ENCODE results near the gene VASP. TPM values are rescaled to one million over a fixed set of nuclear protein-coding genes. Genes with fewer than 3 reads are reported as not detected.

Gene VASP
- total and polyA plus RNA-seq, 9 of the 15 experiments (the other 6 are each of a cell fraction or from before 2014, with no cell fraction given) = 16.7 to 261 (median 112) TPM

GRCh38 chr19:45515081-45515624 is 7.9 kb downstream of the VASP start (continued):
- TF ChIP-seq VEZF1 (CRISPR knock-in tag; IDR thresholded peaks at IDR 0.05) = peak; percentile 89
- TF ChIP-seq ZNF407 (IDR thresholded peaks at IDR 0.05; ENCODE audit: low read depth) = no peak
- no peak; the same call in 1 of the 2 replicates for TF ChIP-seq NFE2 (IDR thresholded peaks at IDR 0.05; ENCODE audit: low read depth)
- no peak for TF ChIP-seq CBX8 (IDR thresholded peaks at IDR 0.05; ENCODE audit: borderline replicate concordance, extremely low read depth, low read depth, low read length, poor library complexity, severe bottlenecking)
- TF ChIP-seq FOXA3 (CRISPR knock-in tag; conservative IDR thresholded peaks at IDR 0.05 in 1 of 2, IDR thresholded peaks at IDR 0.05 in 1 of 2) = no peak
- TF ChIP-seq ETV1 (tag; conservative IDR thresholded peaks at IDR 0.05; ENCODE audit: low read depth) = peak; percentile 76
- no peak for TF ChIP-seq ZNF354B (CRISPR knock-in tag; IDR thresholded peaks at IDR 0.05)
- no peak for TF ChIP-seq XRCC5 (IDR thresholded peaks at IDR 0.05; ENCODE audit: low read depth, low read length)

Measured in K562 (cell line).